Endodermal cell (in vitro differentiated cells): Measurements from ENCODE around the gene FKBP1A. TPM values are rescaled to one million over a fixed set of nuclear protein-coding genes. Genes with fewer than 3 reads are reported as not detected.

Experiments used
- DNase-seq: peaks from one replicate; pipeline ENCODE4 v3.0.0-alpha.2; 2017
- H3K27ac ChIP-seq: 2 replicates; pipeline ENCODE4 v1.5.1; 2013; ENCODE audit warnings: mild to moderate bottlenecking, low read depth, low read length, moderate library complexity
- H3K27me3 ChIP-seq: 2 replicates; pipeline ENCODE4 v1.6.1; 2013; ENCODE audit warnings: mild to moderate bottlenecking, low read length, moderate library complexity; ENCODE audit not compliant: insufficient read depth, control insufficient read depth, poor library complexity, severe bottlenecking
- H3K36me3 ChIP-seq: 2 replicates; pipeline ENCODE4 v1.7.0; 2013; ENCODE audit warnings: mild to moderate bottlenecking, low read length, moderate library complexity; ENCODE audit not compliant: control insufficient read depth, insufficient read depth
- H3K4me1 ChIP-seq: one replicate; pipeline ENCODE4 v1.7.0; 2013; ENCODE audit warnings: low read length; ENCODE audit not compliant: control insufficient read depth, insufficient read depth
- H3K4me3 ChIP-seq: 2 replicates; pipeline ENCODE4 v1.5.1; 2013; ENCODE audit warnings: mild to moderate bottlenecking, low read length, moderate library complexity
- H3K9ac ChIP-seq: 2 replicates; pipeline ENCODE4 v1.6.1; 2013; ENCODE audit warnings: mild to moderate bottlenecking, low read length, moderate library complexity; ENCODE audit not compliant: poor library complexity, severe bottlenecking; ENCODE audit errors: extremely low read depth
- H3K9me3 ChIP-seq: 2 replicates; pipeline ENCODE4 v1.6.1; 2013; ENCODE audit warnings: mild to moderate bottlenecking, low read length, moderate library complexity; ENCODE audit not compliant: control insufficient read depth
- H3K27ac Mint-ChIP-seq: 2 replicates; pipeline ENCODE4 v1.8.0; 2020; ENCODE audit warnings: mixed read lengths
- H3K27me3 Mint-ChIP-seq: 2 replicates; pipeline ENCODE4 v1.8.0; 2021; ENCODE audit warnings: mild to moderate bottlenecking, mixed read lengths; ENCODE audit not compliant: insufficient read depth
- H3K36me3 Mint-ChIP-seq: 2 replicates; pipeline ENCODE4 v1.8.0; 2020; ENCODE audit warnings: low read depth, mixed read lengths
- H3K4me1 Mint-ChIP-seq: 2 replicates; pipeline ENCODE4 v1.8.0; 2020; ENCODE audit warnings: mixed read lengths
- H3K4me3 Mint-ChIP-seq: 2 replicates; pipeline ENCODE4 v1.8.0; 2020; ENCODE audit warnings: mild to moderate bottlenecking, moderate library complexity, mixed read lengths
- H3K9me3 Mint-ChIP-seq: 2 replicates; pipeline ENCODE4 v1.8.0; 2020; ENCODE audit warnings: mild to moderate bottlenecking, mixed read lengths
- WGBS, 2 experiments: methylation state at CpG; one replicate each; pipeline versions ENCODE4 v1.1.5 to v1.1.7; 2013; ENCODE audit warnings: missing lambda C conversion rate in 2 of 2, mixed read lengths in 1 of 2; ENCODE audit not compliant: insufficient coverage in 1 of 2, insufficient read length in 1 of 2; 5-methylcytosine and 5-hydroxymethylcytosine counted together
- total RNA-seq, 2 donors: library from RNA; stranded (reverse); fragmentation: NEBNext Ultra II Directional in 1 of 2; extraction: Animal tissue kit (Norgen Biotek cat#: 25700) in 1 of 2; gene quantifications; 2 replicates in 1 of 2; 3 replicates in 1 of 2; pipeline ENCODE4 v1.2.1, GENCODE V29; 2021
- TF ChIP-seq, protein P1 (sequence below): fragments of 200-600 bp; sonication (generic); conservative IDR thresholded peaks from 2 replicates; pipeline ENCODE4 v1.5.0; 2021; ENCODE audit warnings: antibody characterized with exemption, mild to moderate bottlenecking

Gene FKBP1A
- total RNA-seq, 2 donors from 2014 or later: 181 to 185 TPM

DNA sequence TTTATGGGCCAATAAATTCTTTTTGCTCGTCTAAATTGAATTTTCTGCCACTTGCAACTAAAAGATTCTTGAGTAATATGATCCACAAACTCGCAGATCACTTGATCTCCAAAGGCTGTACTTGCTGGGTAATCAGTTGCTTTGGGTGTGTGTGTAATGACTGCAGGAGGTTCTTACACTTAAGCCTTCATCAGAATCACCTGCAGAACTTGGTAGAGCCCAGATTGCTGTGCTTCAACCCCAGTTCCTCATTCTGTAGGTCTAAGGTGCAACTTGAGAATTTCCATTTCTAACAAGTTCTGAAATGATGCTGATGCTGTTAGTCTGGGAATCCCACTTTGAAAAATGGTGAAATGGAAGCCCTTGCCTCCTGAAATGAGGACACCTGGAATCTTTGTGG is 12.9 kb upstream of the FKBP1A start:
- TF ChIP-seq, protein P1, sequence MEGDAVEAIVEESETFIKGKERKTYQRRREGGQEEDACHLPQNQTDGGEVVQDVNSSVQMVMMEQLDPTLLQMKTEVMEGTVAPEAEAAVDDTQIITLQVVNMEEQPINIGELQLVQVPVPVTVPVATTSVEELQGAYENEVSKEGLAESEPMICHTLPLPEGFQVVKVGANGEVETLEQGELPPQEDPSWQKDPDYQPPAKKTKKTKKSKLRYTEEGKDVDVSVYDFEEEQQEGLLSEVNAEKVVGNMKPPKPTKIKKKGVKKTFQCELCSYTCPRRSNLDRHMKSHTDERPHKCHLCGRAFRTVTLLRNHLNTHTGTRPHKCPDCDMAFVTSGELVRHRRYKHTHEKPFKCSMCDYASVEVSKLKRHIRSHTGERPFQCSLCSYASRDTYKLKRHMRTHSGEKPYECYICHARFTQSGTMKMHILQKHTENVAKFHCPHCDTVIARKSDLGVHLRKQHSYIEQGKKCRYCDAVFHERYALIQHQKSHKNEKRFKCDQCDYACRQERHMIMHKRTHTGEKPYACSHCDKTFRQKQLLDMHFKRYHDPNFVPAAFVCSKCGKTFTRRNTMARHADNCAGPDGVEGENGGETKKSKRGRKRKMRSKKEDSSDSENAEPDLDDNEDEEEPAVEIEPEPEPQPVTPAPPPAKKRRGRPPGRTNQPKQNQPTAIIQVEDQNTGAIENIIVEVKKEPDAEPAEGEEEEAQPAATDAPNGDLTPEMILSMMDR: no peak
- Histone ChIP-seq H3K27me3 (peaks cover 8% of the 10 kb centered on the region), H3K9me3 (no peaks in the 10 kb centered on the region), H3K4me1 (no peaks in the 10 kb centered on the region), H3K27ac (no peak overlapping the region), H3K36me3 (no peaks in the 10 kb centered on the region), H3K4me3 (no peak overlapping the region), H3K9ac (no peak overlapping the region)
- no peak for DNase-seq
- Mint-ChIP-seq H3K4me1 (no peaks in the 10 kb centered on the region), H3K4me3 (no peak overlapping the region), H3K36me3 (no peaks in the 10 kb centered on the region), H3K27me3 (peaks cover 41% of the 10 kb centered on the region), H3K9me3 (peaks cover 3% of the 10 kb centered on the region), H3K27ac (no peak overlapping the region)
- 77 to 100% methylated on average over 1 to 2 of the region's 2 CpGs for WGBS, 2 experiments

- no peaks in the 10 kb centered on the region for H3K9me3 ChIP-seq
- H3K4me3 ChIP-seq: no peak overlapping the region
- H3K36me3 Mint-ChIP-seq: no peaks in the 10 kb centered on the region
- H3K36me3 ChIP-seq: no peaks in the 10 kb centered on the region
- H3K4me3 Mint-ChIP-seq: no peak overlapping the region
- H3K27me3 ChIP-seq: peaks cover 8% of the 10 kb centered on the region
- peaks cover 3% of the 10 kb centered on the region for H3K9me3 Mint-ChIP-seq
- TF ChIP-seq, protein P1: no peak
- H3K27ac ChIP-seq: no peak overlapping the region
- H3K4me1 ChIP-seq: no peaks in the 10 kb centered on the region
- 56 to 61% methylated on average over 1 of the region's 1 CpG for WGBS, 2 experiments
- H3K9ac ChIP-seq: no peak overlapping the region
- peaks cover 43% of the 10 kb centered on the region for H3K27me3 Mint-ChIP-seq
- H3K27ac Mint-ChIP-seq: no peak overlapping the region
- DNase-seq: no peak
- H3K4me1 Mint-ChIP-seq: no peaks in the 10 kb centered on the region
Observed at GRCh38 chr20:1403624-1404023, 10.8 kb upstream of the FKBP1A start.

GRCh38 chr20:1402149-1402548 is 9.3 kb upstream of the FKBP1A start:
- WGBS, 2 experiments: 92 to 95% methylated on average over 5 to 7 of the region's 7 CpGs
- Mint-ChIP-seq H3K4me1 (no peaks in the 10 kb centered on the region), H3K36me3 (no peaks in the 10 kb centered on the region), H3K9me3 (peaks cover 3% of the 10 kb centered on the region), H3K4me3 (no peak overlapping the region), H3K27ac (no peak overlapping the region), H3K27me3 (peaks cover 47% of the 10 kb centered on the region)
- TF ChIP-seq, protein P1: no peak
- Histone ChIP-seq H3K9me3 (no peaks in the 10 kb centered on the region), H3K27me3 (peaks cover 7% of the 10 kb centered on the region), H3K27ac (no peak overlapping the region), H3K36me3 (no peaks in the 10 kb centered on the region), H3K4me1 (no peaks in the 10 kb centered on the region), H3K9ac (no peak overlapping the region), H3K4me3 (no peak overlapping the region)
- DNase-seq: no peak
